Activated T-cell treated with anti-CD3 and anti-CD28 coated beads, Interleukin-2, amount 50 U/mL, for 72 hours (primary cell): ENCODE measurements around the gene CAV1. TPM values are rescaled to one million over a fixed set of nuclear protein-coding genes. Genes with fewer than 3 reads are reported as not detected.
"Not testable (repeated sequence)": the region's sequence is repeated elsewhere in the genome, so short reads cannot be mapped to it uniquely, and the experiment has no call there.

Source experiments
- ATAC-seq, 2 donors: fragments of 150-1000 bp; cut with Tn5 transposase; replicated peaks in 1 of 2; 2 replicates each; pipeline ENCODE4 v1.10.0; 2021; ENCODE audit warnings: moderate library complexity in 2 of 2, mild to moderate bottlenecking in 1 of 2
- DNase-seq, 2 donors: peaks; one replicate each; pipeline ENCODE4 v3.0.0; 2021 to 2022; ENCODE audit warnings: mixed read lengths in 1 of 2
- H3K27ac Mint-ChIP-seq: one replicate; pipeline ENCODE4 v1.8.0; 2022; ENCODE audit warnings: mild to moderate bottlenecking, moderate library complexity, mixed read lengths
- H3K27me3 Mint-ChIP-seq: one replicate; pipeline ENCODE4 v1.8.0; 2022; ENCODE audit warnings: low read depth, mixed read lengths
- H3K36me3 Mint-ChIP-seq, 2 donors: one replicate each; pipeline ENCODE4 v1.8.0; 2022; ENCODE audit warnings: mixed read lengths in 2 of 2, mild to moderate bottlenecking in 1 of 2; ENCODE audit not compliant: insufficient read depth in 2 of 2
- H3K4me1 Mint-ChIP-seq: one replicate; pipeline ENCODE4 v1.8.0; 2022; ENCODE audit warnings: low read depth, mixed read lengths
- H3K4me3 Mint-ChIP-seq, 2 donors: one replicate each; pipeline ENCODE4 v1.8.0; 2022; ENCODE audit warnings: mild to moderate bottlenecking in 2 of 2, mixed read lengths in 2 of 2, moderate library complexity in 2 of 2
- H3K9me3 Mint-ChIP-seq, 2 donors: one replicate each; pipeline ENCODE4 v1.8.0; 2022; ENCODE audit warnings: mixed read lengths in 2 of 2
- total RNA-seq, 2 donors: library from RNA; stranded (reverse); gene quantifications; one replicate each; pipeline ENCODE4 v1.2.3, GENCODE V29; 2022

The CAV1 gene
- total RNA-seq, 2 donors from 2014 or later = 0.25 to 2.7 TPM

DNA sequence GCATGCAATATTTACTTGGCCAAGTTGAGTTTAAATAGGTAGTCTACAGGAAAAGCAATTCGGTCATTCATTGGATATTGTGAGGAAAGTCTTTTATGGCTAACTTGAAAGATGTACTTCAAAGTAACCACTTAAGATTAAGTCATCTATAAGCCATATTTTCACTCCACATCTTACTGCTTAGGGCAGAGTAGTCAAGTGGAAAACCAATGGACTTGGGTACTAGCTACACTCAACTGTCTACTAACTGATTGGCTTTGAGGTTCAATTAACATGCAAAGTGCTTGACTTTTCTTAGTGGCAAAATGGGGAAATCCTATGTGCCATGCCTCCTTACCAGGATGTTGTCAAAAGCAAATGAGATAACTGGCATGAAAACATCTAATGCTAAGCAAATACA, 51.0 kb downstream of the CAV1 start:
- ATAC-seq = no peak
- no peak for DNase-seq
- no peaks in the 10 kb centered on the region for H3K36me3 Mint-ChIP-seq
- peaks cover 17% of the 10 kb centered on the region for H3K27me3 Mint-ChIP-seq
- H3K9me3 Mint-ChIP-seq = no peaks in the 10 kb centered on the region
- peaks cover 17% of the 10 kb centered on the region for H3K4me1 Mint-ChIP-seq
- no peak overlapping the region for H3K4me3 Mint-ChIP-seq
- no peak overlapping the region for H3K27ac Mint-ChIP-seq

DNA sequence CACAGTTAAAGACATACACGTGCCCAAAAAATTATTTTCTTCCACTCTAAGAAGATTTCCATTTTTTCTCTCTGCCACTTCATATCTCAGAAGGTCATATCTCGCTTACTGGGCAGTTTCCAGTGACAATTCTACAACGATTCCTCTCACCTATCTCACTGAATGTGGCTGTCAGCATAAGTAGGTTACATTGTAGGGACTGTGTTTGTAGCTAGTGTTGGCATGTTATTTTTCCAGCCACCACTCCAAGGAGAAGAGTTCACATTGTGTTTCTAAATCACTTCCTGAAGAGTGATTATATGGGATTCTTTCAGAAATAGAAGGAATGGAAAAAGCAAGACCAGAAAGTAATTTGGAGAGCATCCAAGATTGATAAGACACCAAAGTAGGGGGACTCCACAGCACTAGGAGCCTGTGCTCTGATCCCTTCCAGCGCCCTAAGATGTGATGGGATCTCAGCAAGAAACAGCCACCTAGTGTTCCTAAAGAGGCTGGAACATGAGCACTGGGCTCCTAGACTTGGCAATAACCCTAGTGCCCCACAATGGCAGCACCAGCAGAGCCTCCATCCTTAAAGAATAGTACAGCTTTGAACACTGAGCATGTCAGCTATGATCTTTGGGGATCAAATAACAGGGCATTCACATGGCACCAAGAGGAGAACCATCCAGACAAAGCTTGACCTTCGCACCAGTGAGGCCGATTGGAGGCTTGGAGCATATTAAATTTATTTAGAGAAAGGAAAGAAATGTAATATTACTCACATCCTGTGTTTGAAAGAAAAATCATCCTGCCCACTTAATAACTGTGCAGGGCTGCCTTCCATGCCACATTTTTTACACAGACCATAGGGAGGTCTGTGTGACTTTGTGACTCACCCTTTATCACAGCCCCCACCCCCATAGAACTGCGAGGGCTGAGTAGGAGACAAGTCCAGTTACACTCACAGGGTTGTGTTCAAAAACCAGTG, 51.8 kb downstream of the CAV1 start:
- no peaks in the 10 kb centered on the region for H3K9me3 Mint-ChIP-seq
- peaks cover 17% of the 10 kb centered on the region for H3K27me3 Mint-ChIP-seq
- peak in 1 of 2 donors; percentile 42 for DNase-seq
- H3K27ac Mint-ChIP-seq = no peak overlapping the region
- peaks cover 17% of the 10 kb centered on the region for H3K4me1 Mint-ChIP-seq
- no peaks in the 10 kb centered on the region for H3K36me3 Mint-ChIP-seq
- peak overlapping the region in 1 of 2 donors; percentile 25 for H3K4me3 Mint-ChIP-seq
- ATAC-seq = peak; percentile 76 to 85

DNA sequence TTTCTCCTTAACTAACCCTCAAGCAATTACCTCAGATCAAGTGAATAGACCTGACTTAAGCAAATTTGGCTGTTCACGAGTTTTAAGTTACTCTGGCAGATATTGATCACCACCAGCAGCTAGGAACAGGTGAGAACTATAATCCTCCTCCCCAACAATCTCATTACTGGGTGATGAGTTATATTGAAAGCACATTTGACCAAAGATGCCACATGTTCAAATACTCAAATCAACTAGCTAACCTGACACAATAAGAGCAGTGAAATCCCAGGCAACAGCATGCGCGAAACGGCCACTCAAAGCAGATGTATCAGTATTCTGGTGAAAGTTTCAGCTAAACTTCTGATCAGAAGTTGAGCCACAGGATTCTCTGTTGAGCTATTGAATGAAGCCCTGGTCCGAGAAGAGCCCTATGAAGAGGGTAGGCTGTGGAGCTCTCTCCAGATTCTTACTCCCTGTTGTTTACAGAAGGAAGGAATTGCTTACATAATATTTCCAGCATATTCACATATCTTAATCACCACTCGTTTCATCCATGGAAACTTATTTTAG, 52.6 kb downstream of the CAV1 start:
- Mint-ChIP-seq H3K4me3 (peak overlapping the region in 1 of 2 donors; percentile 25), H3K27me3 (peaks cover 17% of the 10 kb centered on the region), H3K36me3 (no peaks in the 10 kb centered on the region), H3K9me3 (no peaks in the 10 kb centered on the region), H3K27ac (no peak overlapping the region), H3K4me1 (peaks cover 17% of the 10 kb centered on the region)
- ATAC-seq = peak; percentile 83 to 84
- DNase-seq = peak in 1 of 2 donors; percentile 47

DNA sequence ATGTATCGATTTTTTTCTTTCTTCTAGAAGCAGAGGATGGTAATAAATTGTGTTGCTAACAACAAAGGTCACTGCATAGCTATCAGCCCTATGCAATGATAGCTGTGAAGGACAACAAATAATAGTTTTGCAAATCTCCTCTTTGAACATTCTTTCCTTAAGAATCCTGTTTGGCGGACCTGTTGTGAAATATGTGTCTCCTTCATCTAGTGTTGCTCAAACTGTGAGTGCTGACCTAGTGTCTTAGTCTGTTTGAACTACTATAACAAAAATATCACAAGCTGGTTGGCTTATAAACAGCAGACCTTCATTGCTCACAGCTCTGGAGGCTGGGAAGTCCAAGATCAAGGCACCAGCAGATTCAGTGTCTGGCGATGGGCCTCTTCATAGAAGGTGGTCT, 53.7 kb downstream of the CAV1 start:
- H3K27ac Mint-ChIP-seq = no peak overlapping the region
- no peak overlapping the region for H3K4me3 Mint-ChIP-seq
- peaks cover 28% of the 10 kb centered on the region for H3K4me1 Mint-ChIP-seq
- no peaks in the 10 kb centered on the region for H3K9me3 Mint-ChIP-seq
- H3K27me3 Mint-ChIP-seq = peaks cover 16% of the 10 kb centered on the region
- no peaks in the 10 kb centered on the region for H3K36me3 Mint-ChIP-seq
- no peak for DNase-seq
- no peak for ATAC-seq

DNA sequence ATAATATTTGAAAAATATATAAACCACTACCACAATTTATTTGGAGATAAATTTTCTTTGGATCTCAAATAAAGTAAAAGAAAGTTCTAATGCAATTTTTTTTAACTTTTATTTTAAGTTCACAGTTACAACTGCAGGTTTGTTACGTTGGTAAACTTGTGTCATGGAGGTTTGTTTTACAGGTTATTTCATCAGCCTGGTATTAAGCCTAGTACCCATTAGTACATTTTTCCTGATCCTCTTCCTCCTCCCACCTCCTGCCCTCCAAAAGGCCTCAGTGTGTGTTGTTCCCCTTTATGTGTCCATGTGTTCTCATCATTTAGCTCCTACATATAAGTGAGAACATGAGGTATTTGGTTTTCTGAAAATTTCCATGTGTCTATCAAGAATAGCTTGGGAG, 54.5 kb downstream of the CAV1 start:
- Mint-ChIP-seq H3K27me3 (peaks cover 8% of the 10 kb centered on the region), H3K36me3 (no peaks in the 10 kb centered on the region), H3K27ac (no peak overlapping the region), H3K4me3 (no peak overlapping the region), H3K4me1 (peaks cover 36% of the 10 kb centered on the region), H3K9me3 (no peaks in the 10 kb centered on the region)
- DNase-seq (no peak), ATAC-seq (no peak)

DNA sequence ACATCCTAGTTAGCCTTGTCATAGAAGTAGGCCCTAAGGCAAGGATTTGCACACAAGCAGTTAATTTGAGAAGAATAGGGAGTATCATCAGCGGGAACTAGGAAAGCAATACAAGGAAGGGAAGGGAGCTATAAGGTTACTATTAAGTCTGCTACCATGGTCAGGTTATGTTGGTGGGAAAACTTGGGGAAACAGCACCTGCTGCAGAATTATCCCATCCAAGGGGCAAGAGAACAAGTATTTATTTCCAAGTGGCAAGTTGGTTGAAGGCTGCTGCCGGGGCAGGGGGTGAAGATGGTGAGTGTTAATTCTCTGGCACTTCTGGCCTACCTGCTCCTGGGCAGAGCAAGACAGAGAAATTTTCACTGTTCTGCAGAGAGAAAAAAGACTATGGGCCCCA, 55.0 kb downstream of the CAV1 start:
- H3K27ac Mint-ChIP-seq = no peak overlapping the region
- H3K36me3 Mint-ChIP-seq = no peaks in the 10 kb centered on the region
- peaks cover 37% of the 10 kb centered on the region for H3K4me1 Mint-ChIP-seq
- H3K27me3 Mint-ChIP-seq = peaks cover 6% of the 10 kb centered on the region
- no peaks in the 10 kb centered on the region for H3K9me3 Mint-ChIP-seq
- no peak overlapping the region for H3K4me3 Mint-ChIP-seq
- ATAC-seq (no peak), DNase-seq (no peak)

DNA sequence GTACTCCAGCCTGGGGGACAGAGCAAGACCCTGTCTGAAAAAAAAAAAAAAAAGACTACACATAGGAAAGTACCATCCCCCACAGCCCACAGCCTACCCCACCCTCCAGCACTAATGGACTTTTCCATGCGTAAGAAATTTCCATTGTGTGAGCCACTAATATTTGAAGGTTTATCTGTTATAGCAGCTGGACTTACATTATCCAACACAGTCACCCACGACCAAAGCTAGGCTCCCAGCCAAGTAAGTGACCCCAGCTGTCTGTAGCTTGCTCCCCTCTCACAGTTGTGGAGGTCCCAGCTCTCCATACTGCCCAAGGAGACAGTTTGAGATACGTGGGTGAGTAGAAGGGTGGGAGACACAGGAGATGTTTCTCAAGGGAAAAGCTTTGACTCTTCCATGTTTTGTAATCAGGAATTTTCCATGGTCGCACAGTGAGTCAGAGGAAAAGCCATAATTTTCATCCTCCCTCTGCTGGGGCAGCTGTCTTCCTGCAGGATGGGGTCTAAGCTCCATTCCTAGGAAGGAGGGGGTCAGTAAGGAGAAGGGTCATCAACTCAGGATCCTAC, 57.4 kb downstream of the CAV1 start:
- H3K4me1 Mint-ChIP-seq = peaks cover 30% of the 10 kb centered on the region
- no peak overlapping the region for H3K4me3 Mint-ChIP-seq
- H3K27ac Mint-ChIP-seq = no peak overlapping the region
- ATAC-seq (no peak), DNase-seq (no peak)
- H3K27me3 Mint-ChIP-seq = peaks cover 12% of the 10 kb centered on the region
- no peaks in the 10 kb centered on the region for H3K9me3 Mint-ChIP-seq
- no peaks in the 10 kb centered on the region for H3K36me3 Mint-ChIP-seq

DNA sequence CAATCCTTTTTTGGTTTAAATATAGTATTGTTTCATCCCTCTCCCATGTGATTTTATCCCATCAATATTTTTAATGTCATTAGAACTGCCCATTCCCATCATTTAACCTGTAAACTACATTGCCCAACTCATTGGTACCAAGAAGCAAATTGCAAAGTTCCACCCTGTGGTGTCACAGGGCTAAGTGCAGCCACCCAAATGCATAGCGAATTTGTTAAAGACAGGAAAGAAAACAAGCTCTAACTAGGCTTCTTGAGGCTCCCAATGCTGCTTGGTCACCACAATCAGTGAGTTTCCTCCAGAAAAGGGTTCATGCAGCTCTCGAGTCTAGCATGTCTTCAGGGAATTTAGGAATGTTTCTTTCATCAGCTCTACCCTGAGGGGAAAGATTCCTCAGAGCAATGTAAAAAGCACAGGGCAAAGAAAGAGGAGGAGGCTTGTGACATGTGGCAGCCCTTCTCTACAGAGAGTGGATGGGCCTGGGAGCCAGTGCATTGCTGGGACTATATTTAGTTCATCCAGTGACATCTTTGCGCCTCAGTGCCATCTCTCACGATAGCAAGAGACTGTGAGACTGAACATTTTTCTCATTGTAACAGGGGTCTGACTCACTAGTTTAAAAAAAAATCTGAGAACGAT, 58.1 kb downstream of the CAV1 start:
- peak overlapping the region; percentile 39 to 91 for H3K4me3 Mint-ChIP-seq
- peaks cover 11% of the 10 kb centered on the region for H3K27me3 Mint-ChIP-seq
- peak overlapping the region; percentile 88 for H3K27ac Mint-ChIP-seq
- no peak for DNase-seq
- peaks cover 26% of the 10 kb centered on the region for H3K4me1 Mint-ChIP-seq
- H3K36me3 Mint-ChIP-seq = no peaks in the 10 kb centered on the region
- ATAC-seq = peak in 1 of 2 donors; percentile 28
- H3K9me3 Mint-ChIP-seq = no peaks in the 10 kb centered on the region

DNA sequence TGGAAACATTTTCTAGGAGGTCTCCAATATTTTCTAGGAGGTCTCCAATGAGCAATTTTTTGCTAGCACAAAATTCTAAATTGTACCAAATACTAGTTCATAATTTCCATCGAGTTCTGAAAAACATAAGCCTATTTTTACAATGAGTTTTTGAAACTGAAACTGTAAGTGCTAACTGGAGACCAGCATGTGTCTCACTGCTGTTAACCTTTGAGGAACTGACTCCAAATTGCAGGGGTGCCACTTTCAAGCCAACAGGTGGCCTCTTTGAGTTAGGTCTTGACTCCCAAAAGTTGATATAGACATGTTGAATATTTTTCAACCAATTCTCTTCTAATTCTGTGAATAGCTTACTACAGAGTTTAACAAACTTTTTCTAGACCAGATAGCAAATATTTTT, 58.8 kb downstream of the CAV1 start:
- ATAC-seq (peak; percentile 51 to 66), DNase-seq (peak in 1 of 2 donors; percentile 38)

DNA sequence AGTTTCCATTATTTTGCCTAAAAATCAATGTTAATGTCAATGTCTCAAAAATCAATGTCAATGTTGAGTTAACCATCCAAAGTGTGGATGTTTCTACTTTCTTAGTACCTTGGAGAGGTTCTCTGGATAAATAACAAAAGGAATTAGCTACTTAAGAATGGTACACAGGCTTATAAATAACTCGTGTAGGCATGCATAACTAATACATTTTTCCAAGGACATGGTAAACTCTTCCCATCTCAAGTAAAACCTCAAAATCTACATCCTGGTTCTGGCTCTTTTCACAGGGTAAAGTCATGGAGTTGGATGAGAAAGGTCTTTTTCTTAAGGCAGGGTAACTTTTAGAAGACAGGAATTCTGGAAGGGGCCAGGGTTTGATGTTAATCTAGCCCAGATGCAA, 59.9 kb downstream of the CAV1 start:
- no peak overlapping the region for H3K4me3 Mint-ChIP-seq
- peaks cover 6% of the 10 kb centered on the region for H3K27me3 Mint-ChIP-seq
- no peaks in the 10 kb centered on the region for H3K9me3 Mint-ChIP-seq
- peaks cover 33% of the 10 kb centered on the region for H3K4me1 Mint-ChIP-seq
- no peaks in the 10 kb centered on the region for H3K36me3 Mint-ChIP-seq
- H3K27ac Mint-ChIP-seq = no peak overlapping the region
- no peak for DNase-seq
- no peak for ATAC-seq

More for the DNA sequence above, 58.8 kb downstream of the CAV1 start:
- no peak overlapping the region for H3K27ac Mint-ChIP-seq
- H3K4me1 Mint-ChIP-seq = peaks cover 29% of the 10 kb centered on the region
- no peaks in the 10 kb centered on the region for H3K36me3 Mint-ChIP-seq
- no peaks in the 10 kb centered on the region for H3K9me3 Mint-ChIP-seq
- H3K27me3 Mint-ChIP-seq = peaks cover 6% of the 10 kb centered on the region
- no peak overlapping the region for H3K4me3 Mint-ChIP-seq

DNA sequence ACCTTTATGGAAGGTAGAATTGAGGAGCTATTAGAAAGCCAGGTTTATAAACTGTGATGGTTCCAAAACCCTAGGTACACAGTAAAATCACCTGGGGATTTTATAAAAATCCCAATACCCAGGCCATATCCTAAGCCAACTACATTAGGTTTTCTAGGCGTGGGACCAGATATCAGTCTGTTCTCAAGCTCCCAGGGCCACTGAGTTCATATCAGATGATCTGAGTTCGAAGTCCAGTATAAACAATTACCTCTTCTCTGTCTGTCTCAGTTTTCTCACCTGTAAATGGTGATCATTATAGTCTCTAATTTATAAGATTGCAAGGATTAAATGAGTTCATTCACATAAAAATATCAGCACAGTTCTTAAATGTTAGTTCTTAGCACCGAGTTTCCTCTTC, 60.6 kb downstream of the CAV1 start:
- Mint-ChIP-seq H3K9me3 (no peaks in the 10 kb centered on the region), H3K27ac (no peak overlapping the region), H3K4me3 (no peak overlapping the region), H3K4me1 (peaks cover 33% of the 10 kb centered on the region), H3K27me3 (peaks cover 6% of the 10 kb centered on the region), H3K36me3 (no peaks in the 10 kb centered on the region)
- ATAC-seq = no peak
- no peak for DNase-seq

DNA sequence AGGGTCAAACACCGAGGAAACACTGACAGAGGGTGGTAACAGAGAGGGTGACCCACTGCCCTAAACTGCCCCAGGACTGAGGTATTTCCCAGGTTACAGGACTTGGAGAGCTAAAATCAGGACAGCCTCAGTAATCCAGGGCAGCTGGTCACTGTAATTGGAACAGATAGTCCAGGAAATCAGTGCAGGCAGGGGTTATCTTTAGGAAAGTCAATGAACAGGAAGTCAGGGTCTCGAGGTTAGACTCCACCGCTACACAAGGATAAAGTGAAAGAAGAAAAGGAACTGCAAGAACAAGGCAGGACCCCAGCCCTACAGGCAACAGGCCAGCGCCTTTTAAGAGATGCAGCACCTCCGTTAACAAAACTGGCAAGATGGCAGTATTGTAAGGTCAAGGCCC, 61.1 kb downstream of the CAV1 start:
- Mint-ChIP-seq H3K4me3 (no peak overlapping the region), H3K36me3 (no peaks in the 10 kb centered on the region), H3K9me3 (no peaks in the 10 kb centered on the region), H3K4me1 (peaks cover 33% of the 10 kb centered on the region), H3K27ac (no peak overlapping the region), H3K27me3 (peaks cover 6% of the 10 kb centered on the region)
- no peak for ATAC-seq
- no peak for DNase-seq

DNA sequence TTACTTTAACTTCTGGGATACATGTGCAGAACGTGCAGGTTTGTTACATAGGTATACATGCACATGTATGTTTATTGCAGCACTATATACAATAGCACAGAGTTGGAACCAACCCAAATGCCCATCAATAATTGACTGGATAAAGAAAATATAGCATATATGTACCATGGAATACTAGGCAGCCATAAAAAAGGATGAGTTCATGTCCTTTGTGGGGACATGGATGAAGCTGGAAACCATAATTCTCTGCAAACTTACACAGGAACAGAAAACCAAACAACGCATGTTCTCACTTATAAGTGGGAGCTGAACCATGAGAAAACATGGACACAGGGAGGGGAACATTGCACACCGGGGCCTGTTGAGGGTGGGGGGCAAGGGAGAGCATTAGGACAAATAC, 62.4 kb downstream of the CAV1 start:
- not testable (repeated sequence) for ATAC-seq, H3K27ac Mint-ChIP-seq, DNase-seq, H3K9me3 Mint-ChIP-seq, H3K36me3 Mint-ChIP-seq, H3K4me3 Mint-ChIP-seq
- Mint-ChIP-seq H3K4me1 (peaks cover 40% of the 10 kb centered on the region), H3K27me3 (peaks cover 15% of the 10 kb centered on the region)
